Measurements from ENCODE around the gene SPIRE1. TPM values are rescaled to one million over a fixed set of nuclear protein-coding genes. Genes with fewer than 3 reads are reported as not detected.

The SPIRE1 gene
- total and polyA plus RNA-seq, 2 of the 4 experiments (the other 2 are of a cell fraction), result 11.6 to 31.4 TPM

GRCh38 chr18:12432196-12432595 lies 225.7 kb downstream of the SPIRE1 start:
- Histone ChIP-seq H4K5ac (ENCODE audit: low read depth, low read length) (no peak overlapping the region), H3K79me1 (ENCODE audit: low read depth in 1 of 2, low read length in 2 of 2) (peaks cover 0 to 4% of the 10 kb centered on the region in 2 experiments; a peak in 1 of 4 replicates), H4K91ac (ENCODE audit: insufficient read depth, low read depth, low read length) (no peak overlapping the region), H3K4me2 (ENCODE audit: low read depth, low read length) (no peak overlapping the region), H3K4ac (ENCODE audit: low read depth, low read length) (no peak overlapping the region), H2BK120ac (ENCODE audit: low read depth, low read length) (no peak overlapping the region), H3K27ac (ENCODE audit: insufficient read depth, low read length) (no peak overlapping the region), H3K9ac (ENCODE audit: low read depth, low read length) (no peak overlapping the region), H3K36me3 (ENCODE audit: control insufficient read depth, insufficient read depth, low read length) (peaks cover 23% of the 10 kb centered on the region), H4K20me1 (ENCODE audit: insufficient read depth, low read length) (no peaks in the 10 kb centered on the region), H3K27me3 (ENCODE audit: control insufficient read depth, insufficient read depth, low read length) (no peaks in the 10 kb centered on the region), H3K9me3 (ENCODE audit: control insufficient read depth, insufficient read depth, low read length) (peaks cover 6% of the 10 kb centered on the region), H3K23ac (ENCODE audit: low read depth, low read length) (no peak overlapping the region), H2AK9ac (replicated peaks; ENCODE audit: low read depth, low read length, poor library complexity) (no peak overlapping the region), H2BK20ac (ENCODE audit: low read depth, low read length) (no peak overlapping the region), H2AFZ (replicated peaks; ENCODE audit: low read length, poor library complexity) (no peak overlapping the region), H2AK5ac (ENCODE audit: low read depth, low read length) (no peak overlapping the region), H2BK15ac (ENCODE audit: low read depth, low read length) (no peak overlapping the region), H3K18ac (ENCODE audit: low read depth, low read length) (no peak overlapping the region), H3K56ac (ENCODE audit: extremely low read depth, insufficient read depth, low read length) (no peak overlapping the region), H2BK5ac (ENCODE audit: low read depth, low read length, poor library complexity, severe bottlenecking) (no peak overlapping the region), H3K4me1 (ENCODE audit: control insufficient read depth, insufficient read depth, low read length) (no peaks in the 10 kb centered on the region), H4K8ac (ENCODE audit: low read depth in 2 of 2, low read length in 2 of 2) (no peak overlapping the region), H3K9me1 (ENCODE audit: insufficient read depth, low read length) (peaks cover 11% of the 10 kb centered on the region), H3K4me3 (ENCODE audit: insufficient read depth, low read depth, low read length) (no peak overlapping the region), H3K14ac (replicated peaks; ENCODE audit: low read depth, low read length) (no peak overlapping the region)
- intact Hi-C loops (cut with micrococcal nuclease) (no loop called here), in situ Hi-C loops (cut with MboI; ENCODE audit: low sequenced_read_pairs) (loop anchor here (10.0 kb wide), 1 partner anchor 57 kb away; the partner anchor contains the start of gene AFG3L2), dilution Hi-C loops (cut with HindIII; ENCODE audit: low sequenced_read_pairs, unreplicated experiment) (loop anchor here (25.0 kb wide), 1 partner anchor 355 kb away; no protein-coding TSS in a partner anchor)
- CTCF ChIA-PET, result no interaction called here
- ATAC-seq (ENCODE audit: low read depth) (no peak), DNase-seq (no peak)
- 97% methylated on average over 7 of the region's 22 CpGs; no CpG with 5 or more reads in 1 of the 2 experiments for WGBS, 2 experiments (ENCODE audit: extremely low coverage in 2 of 2, insufficient read length in 1 of 2)
- POLR2A ChIA-PET (ENCODE audit: unreplicated experiment), result no interaction called here
- no peak for TF ChIP-seq BHLHE40 (IDR thresholded peaks at IDR 0.05; ENCODE audit: low read depth, low read length)
- no peak for TF ChIP-seq USF2 (IDR thresholded peaks at IDR 0.05; ENCODE audit: low read depth, low read length)
- BruUV-seq (replicated peaks), result no TSS peak

Data from IMR-90 (cell line).